Non-pigmented ciliary epithelial cell (primary cell): ENCODE data around the gene C11orf21.

Experiments used
- DNase-seq: peaks from one replicate; pipeline ENCODE4 v3.0.0-alpha.2; 2010; ENCODE audit warnings: low read depth

C11orf21 gene

DNA sequence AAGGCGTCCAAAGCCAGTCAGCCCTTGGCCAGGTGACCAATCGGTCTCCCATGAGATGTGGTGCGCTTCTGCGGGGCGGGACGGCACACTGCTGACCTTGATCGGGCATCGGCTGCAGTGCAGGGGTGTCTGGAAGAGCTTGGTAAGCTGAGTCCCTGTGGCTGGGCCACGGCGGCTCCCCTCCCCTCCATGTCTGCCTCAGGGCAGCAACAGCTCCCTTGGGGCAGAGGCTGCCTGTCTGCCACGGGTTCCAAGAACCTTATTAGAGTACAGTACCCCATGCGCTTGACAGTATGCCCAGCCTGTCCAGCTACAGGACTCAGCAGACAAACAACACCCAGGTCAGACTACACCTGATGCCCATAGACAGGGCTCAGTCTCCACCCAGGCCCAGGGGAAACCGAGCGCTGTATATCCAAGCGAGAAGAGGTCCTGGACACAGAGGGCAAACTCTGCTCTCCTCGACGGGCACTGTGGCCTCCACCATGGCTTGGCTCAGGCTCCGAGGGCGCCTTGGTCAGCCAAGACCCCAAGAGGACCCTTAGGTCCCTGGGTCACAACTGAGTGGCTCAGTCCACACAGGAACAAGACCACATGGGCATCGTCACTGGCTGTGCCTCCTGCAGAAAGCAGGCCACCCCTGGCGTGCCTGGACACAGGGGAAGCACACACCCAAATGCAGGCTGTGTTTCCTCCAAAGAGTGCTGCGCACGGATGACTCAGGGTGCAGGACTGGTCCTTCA lies 19.0 kb upstream of the C11orf21 start:
- no peak for DNase-seq

GRCh38 chr11:2319791-2320472 lies 18.2 kb upstream of the C11orf21 start:
- DNase-seq, result no peak

DNA sequence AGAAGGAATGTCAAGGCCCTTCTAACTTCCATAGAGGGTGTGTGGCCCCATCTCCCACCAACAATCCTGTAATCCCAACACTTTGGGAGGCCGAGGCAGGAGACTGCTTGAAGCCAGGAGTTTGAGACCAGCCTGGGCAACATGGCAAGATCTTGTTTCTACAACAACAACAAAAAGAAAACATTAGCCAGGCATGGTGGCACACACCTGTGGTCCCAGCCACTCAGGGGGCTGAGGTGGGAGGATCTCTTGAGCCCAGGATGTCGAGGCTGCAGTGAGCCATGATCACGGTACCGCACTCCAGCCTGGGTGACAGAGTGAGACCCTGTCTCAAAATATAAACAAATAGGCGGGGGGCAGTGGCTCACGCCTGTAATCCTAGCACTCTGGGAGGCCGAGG lies 17.0 kb upstream of the C11orf21 start:
- no peak for DNase-seq

DNA sequence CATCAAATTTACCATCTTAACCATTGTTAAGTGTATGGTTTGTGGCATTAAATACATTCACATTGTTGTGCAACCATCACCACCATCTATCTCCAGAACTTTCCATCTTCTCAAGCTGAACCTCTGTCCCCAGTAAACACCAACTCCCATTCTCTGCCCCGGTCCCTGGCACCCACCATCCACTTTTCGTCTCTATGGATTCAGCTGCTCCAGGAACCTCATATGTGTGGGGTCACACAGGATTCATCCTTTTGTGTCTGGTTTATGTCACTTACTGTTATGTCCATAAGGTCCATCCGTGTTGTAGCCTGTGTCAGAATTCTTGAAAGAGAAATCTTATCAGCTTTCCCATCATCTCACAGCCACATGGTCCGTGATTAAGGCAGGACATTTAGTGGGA lies 16.4 kb upstream of the C11orf21 start:
- DNase-seq, result no peak

DNA sequence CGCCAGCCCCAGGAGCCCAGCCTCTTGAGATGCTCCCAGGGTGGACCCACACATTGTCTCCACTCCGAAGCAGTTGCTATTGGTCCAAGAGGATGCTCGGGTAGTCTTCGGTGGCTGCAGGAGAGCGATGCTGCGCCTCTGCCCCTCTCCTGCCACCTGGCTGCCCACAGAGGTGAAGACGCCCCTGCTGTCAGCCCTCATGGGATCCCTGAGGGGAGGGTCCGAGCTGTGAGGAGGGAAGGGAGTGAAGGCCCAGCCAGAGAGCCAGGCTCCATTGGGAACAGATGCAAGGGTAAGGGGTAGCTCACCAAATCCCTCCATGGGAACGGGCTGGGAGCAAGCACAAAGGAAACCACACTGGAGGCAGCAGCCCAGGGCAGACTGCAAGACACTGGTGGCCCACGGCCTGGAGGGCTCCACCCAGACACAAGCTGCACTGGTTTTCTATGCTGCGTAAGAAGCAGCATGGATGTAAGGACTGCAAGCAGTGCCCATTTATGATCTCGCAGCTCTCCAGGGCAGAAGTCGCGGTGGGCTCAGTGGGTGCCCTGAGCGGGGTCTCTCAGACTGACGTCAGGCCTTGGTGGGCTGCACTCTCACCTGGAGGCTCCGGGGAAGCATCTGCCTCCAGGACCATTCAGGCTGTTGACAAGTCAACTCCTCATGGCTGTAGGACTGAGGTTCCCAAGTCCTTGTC lies 15.8 kb upstream of the C11orf21 start:
- DNase-seq, result no peak

DNA sequence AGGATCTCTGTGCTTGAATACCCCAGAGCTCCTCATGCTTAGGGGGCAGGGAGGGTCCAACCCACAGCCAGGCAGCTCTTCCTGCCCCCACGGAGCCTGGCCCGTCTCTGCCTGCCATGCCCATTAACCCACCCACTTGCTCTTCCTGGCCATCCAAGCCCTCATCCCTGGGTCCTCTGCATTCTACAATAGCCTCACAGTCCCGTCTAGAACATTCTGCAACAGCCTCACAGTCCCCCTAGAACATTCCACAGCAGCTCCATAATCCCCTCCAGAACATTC lies 15.2 kb upstream of the C11orf21 start:
- DNase-seq, result no peak

DNA sequence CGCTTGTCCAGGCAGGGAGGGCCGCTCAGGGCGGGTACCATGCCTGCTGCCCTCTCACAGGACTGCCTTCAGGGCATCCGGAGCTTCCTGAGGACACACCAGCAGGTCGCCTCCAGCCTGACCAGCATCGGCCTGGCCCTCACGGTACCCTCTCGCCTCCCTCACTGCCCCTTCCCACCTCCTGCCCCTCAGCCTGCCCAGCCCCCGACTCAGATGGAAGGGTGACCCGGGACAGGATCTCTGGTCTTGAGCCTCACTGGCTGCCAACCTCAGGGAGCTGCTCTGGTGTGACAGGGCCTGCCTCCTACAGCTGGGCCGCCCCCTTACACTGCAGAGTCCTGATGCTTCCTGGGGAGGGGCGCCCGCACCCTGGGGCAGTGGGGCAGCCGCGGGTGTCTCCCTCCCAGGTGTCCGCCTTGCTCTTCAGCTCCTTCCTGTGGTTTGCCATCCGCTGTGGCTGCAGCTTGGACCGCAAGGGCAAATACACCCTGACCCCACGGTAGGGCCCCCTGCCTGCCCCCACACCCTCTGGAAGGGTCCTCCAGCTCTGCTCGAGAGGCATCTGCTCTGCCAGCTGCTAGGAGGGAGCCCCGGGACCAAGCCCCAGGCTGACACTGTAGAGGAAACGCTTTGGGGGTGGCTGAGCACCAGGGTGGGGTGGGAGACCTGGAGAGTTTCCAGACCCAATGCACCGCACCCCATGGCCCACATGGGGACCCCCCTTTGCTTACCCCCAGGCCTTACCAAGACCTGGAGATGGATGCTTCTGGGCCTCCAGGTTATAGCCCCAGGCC lies 14.6 kb upstream of the C11orf21 start:
- no peak for DNase-seq

GRCh38 chr11:2315395-2316168 lies 13.9 kb upstream of the C11orf21 start:
- DNase-seq, result no peak

- DNase-seq, result no peak
Observed at GRCh38 chr11:2314525-2315394, 13.0 kb upstream of the C11orf21 start.

DNA sequence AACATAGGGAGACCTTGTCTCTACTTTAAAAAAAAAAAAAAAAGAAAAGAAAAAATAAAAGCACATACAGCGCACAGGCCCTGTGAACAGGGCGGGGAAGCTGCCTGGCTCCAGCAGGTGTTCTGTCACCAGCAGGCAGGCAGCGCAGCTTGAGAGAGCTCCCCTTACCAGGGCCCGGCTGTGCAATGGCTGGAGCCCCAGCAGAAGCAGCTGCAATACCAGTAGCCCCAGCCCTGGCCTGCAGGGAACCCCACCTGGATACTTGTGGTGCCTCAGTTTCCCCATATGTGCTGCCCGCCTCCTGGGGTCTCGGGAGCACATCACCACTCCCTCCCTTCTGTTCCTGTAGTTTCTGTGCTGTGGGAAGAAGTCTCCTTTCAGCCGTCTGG lies 12.4 kb upstream of the C11orf21 start:
- no peak for DNase-seq

- DNase-seq, result no peak
Observed at GRCh38 chr11:2313051-2313951, 11.6 kb upstream of the C11orf21 start.

DNA sequence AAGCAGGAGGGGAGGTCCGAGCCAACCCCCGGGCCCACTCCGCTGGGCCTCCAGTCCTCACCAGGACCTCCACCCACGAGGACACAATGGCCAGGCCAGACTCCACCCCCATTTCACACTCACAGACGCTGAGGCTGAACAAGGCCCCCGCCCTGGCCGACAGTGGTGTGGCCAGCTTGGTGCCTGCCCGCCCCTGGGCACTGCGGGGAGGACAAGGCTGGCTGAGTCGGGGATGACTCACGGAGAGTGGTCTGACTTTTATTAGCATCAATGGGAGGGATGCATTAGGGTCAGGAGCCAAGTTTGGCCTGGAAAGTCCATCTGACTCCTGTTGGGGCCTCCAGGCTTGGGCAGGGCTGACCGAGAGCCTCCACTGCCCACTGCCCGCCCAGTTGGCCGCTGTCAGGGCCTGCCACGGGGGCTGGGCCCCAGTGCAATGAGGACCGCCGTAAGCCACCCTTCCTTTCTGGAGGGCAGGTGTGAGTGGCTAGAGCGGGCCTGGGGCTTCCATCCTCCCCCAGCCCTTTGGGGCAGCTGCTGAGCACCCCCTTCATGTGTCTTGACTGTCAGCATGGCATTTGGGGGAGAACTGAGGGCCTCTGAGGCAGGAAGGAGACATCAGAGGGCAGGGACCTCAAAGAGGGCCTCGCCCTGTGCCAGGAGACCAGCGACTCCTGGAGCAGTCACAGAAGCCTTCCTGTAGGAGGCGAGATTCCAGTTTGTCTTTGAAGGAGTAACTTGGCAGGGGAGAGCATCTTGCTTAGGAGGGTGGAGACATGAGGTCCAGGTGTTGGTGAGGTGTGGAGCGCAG lies 10.7 kb upstream of the C11orf21 start:
- no peak for DNase-seq

- no peak for DNase-seq
Observed at GRCh38 chr11:2311353-2312133, 9.8 kb upstream of the C11orf21 start.

GRCh38 chr11:2310786-2311352 lies 9.2 kb upstream of the C11orf21 start:
- DNase-seq, result no peak

- DNase-seq, result no peak
Observed at GRCh38 chr11:2310073-2310785, 8.5 kb upstream of the C11orf21 start.

DNA sequence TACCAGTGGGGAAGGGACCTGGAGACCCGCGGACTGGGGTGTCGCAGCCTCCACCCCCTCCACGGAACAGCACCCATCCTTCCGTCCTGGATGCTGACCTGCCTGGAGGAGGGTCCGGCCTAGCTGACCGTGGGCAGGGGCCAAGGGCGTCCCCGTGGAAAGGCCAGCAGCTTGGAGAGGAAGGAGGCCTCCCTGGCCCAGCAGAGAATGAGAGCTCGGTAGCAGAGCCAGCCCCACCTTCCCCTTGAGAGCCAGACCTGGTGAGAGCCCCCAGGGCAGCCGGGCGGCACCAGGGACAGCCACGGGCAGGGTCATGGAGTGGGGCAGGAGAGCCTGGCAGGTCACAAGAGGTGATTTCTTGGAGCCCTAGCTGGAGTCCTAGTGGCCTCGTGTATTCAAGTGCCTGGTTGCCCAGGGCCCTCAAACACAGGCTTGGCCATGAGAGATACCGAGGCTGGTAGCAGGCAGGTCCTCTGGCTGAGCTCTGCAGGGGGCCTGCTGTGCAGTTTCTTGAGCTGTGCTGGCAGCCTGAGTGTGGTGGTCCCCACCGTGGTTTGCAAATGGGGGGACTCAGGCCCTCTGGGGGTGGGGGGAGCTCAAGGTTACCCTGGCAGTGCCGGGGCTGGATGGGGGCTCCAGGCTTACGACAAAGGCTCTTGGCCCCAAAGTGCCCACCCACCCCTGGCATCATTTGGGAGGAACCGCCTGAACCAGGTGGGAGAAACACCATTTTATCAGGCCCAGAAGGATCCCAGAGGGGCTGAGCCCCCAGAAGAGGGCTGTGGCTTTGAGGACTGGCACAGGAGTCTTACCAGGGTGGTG lies 7.7 kb upstream of the C11orf21 start:
- no peak for DNase-seq
